HG02759 (cell line): ENCODE results near the gene SYNPO2.
"Not testable (repeated sequence)": the region's sequence is repeated elsewhere in the genome, so short reads cannot be mapped to it uniquely, and the experiment has no call there.

ENCODE experiments used
- ATAC-seq: cut with Tn5 transposase; IDR thresholded peaks from one replicate; pipeline ENCODE4 v1.9.1; 2021; ENCODE audit warnings: mild to moderate bottlenecking, moderate library complexity; ENCODE audit not compliant: unreplicated experiment

Gene SYNPO2

DNA sequence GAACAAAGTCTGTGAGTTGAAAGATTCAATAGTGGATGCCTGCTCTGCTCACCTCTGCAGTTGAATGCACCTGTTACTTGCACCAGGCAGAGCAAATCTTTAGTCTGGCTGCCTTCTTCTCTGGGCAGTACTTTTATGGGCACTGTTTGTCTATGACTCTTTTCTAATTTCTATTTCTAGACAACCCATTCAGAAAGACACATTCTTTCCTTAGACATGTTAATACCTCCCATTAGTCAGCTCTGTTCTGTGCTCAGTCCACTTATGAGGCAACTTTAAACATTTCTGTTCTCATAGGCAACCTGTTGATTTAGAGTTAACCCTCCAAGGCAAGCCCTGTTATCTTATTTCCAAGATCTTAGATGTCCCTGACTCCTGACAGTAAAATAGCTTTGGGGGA lies 108.9 kb downstream of the SYNPO2 start:
- no peak for ATAC-seq

DNA sequence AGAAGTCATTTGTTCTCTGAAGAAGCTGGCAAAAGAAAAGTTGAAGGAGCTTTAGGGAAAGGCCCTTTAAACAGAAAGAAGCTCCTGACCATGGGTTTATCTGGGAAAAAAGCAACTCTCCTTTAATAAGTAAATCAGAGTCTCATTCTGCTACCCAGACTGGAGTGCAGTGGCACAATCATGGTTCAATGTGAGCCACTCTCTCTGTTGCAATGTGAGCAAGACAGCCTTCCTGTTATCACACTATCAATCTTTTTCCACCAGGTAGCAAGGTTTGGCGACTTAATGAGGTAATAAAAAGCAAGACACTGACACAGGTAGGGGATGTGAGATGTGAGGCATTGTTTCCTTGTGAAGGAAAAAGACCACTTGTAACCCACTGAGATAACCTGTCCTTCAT lies 111.3 kb downstream of the SYNPO2 start:
- no peak for ATAC-seq

DNA sequence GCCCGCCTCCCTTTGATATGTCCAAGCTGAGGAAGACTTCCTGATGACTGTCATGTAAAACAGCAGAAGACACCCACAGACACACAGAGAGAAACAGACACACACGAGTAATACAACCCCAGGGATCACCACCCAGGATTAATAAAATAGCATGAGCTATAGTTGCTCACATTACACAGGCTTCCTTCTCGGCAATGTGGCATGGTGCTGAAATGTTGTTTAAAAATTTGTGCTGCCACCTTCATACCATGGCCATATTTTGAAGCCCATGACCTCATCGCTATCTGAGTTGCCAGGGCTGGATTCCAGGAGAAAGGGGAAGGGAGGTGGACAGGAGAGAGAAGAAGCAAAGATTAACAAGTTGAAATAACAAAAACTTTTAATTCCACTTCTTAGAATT lies 111.7 kb downstream of the SYNPO2 start:
- no peak for ATAC-seq

DNA sequence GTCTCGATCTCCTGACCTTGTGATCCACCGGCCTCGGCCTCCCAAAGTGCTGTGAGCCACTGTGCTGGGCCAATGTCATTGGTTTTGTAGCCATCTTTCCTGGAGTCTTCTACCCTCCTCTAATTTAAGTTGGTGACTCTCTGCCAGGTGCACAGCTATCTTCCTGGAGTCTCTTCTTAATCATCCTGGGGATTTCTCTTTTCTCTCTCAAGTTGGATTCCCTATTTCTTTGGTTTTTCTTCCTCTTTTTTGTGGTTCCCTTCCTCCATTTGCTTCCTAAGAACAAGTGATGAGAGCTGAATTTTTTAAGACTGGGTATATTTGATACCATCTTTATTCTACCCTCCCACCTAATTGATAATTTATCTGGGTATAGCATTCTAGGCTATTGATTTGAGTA lies 113.8 kb downstream of the SYNPO2 start:
- ATAC-seq, result no peak

DNA sequence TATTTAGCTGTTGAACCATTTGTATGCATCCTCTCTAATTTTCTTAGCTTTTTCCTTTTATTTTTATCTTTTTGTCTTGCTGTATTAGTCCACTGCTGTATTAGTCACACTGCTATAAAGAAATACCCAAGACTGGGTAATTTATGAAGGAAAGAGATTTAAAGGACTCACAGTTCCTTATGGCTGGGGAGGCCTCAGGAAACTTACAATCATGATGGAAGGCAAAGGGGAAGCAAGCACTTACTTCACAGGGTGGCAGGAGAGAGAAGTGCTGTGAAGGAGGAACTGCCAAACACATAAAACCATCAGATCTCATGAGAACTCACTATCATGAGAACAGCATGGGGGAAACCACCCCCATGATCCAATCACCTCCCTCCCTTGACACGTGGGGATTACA lies 114.3 kb downstream of the SYNPO2 start:
- not testable (repeated sequence) for ATAC-seq

DNA sequence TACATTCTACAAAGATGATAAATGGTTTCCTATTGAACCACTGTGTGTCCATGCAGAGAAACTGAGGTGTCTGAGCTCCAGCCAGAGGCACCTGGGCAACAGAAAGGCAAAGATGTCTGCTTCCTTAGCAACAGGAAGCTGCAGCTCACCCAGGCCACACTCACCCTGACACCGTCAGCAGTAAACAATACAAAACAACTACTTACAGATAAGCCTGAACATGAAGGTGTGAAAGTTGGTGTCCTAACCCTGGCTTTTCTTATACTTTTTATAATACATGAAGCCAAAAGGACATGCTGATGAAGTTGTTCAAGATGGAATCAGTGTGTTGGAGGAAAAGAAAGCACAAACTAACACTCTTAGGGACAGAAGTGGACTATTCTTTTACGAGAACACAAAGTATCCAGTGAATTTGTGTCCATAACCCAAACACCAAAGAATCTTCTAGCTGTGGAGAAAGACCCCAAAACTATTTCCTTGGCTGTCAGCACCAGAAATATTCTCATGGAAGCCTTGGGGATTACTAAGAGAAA lies 117.3 kb downstream of the SYNPO2 start:
- no peak for ATAC-seq

DNA sequence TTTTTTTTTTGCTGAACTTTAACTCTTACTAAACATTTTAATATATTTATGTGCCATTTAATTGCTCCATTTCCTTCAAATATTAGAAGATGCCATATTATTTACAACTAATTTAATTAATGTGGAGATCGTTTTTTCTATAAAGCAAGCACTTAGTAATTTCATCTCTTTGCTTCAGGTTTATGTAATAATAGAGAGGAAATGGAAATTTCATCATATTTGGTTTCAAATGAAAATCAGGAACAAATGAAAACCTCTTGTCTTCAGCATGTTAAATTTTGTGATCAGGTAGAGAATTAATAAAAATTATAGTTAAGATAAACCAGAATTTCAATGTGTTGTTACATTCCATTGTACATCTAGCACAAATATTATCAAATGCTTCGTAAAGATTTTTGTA lies 120.1 kb downstream of the SYNPO2 start:
- ATAC-seq, result no peak

DNA sequence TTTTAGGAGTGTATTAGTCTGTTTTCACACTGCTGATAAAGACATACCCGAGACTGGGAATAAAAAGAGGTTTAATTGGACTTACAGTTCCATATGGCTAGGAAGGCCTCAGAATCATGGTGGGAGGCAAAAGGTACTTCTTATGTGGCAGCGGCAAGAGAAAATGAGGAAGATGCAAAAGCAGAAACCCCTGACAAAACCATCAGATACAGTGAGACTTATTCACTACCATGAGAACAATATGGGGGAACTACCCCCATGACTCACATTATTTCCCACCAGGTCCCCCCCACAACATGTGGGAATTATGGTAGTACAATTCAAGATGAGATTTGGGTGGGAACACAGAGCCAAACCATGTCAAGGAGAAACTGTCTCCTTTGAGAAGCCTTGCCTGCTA lies 121.6 kb downstream of the SYNPO2 start:
- ATAC-seq, result not testable (repeated sequence)

DNA sequence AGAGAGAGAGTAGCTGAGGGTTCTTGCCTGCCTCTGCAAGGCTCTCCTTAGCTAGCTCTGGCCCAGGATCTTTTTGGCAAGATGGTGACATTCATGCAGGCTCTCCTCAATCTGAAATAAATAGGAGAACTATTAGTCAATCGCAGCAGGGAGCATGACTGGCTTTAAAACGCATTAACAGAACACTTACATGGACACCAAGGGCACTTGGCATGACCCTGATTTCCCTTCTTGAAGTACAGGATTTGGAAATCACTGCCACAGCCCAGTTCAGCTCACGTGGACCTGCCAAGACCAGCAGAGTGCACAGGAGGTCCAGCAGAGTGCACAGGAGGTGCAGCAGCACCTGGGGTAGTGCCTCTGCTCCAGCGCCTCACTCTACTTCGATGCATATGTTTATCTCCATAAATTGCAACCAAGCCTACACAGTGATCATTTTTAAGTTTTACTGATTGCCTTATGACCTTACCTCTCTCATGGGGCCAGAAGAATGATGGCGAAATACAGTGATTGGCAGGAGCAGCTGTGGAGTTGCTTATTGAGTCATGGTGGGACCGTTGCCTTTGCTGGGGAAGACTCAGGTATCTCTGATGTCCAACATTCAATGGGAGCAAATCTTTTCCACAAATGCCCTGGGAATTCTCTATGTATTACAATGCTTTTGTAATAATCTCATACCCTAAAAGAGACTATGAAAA lies 122.4 kb downstream of the SYNPO2 start:
- ATAC-seq, result no peak

DNA sequence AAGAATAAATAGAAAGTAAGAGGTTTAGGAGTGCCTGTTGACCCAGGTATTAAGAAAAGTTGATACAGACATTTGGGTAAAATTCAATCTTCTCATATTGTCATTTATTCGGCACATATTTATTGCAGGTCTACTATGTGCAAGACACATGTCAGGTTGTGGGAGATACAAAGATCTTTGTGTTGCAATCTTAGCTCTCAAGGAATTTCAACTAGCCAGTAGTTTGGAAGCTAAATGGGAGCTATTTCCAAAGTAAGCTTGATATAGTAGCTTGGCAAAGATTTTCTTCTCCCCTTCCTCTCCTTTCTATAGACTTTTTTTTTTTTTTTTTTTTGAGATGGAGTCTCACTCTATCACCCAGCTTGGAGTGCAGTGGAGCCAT lies 122.9 kb downstream of the SYNPO2 start:
- ATAC-seq, result no peak

DNA sequence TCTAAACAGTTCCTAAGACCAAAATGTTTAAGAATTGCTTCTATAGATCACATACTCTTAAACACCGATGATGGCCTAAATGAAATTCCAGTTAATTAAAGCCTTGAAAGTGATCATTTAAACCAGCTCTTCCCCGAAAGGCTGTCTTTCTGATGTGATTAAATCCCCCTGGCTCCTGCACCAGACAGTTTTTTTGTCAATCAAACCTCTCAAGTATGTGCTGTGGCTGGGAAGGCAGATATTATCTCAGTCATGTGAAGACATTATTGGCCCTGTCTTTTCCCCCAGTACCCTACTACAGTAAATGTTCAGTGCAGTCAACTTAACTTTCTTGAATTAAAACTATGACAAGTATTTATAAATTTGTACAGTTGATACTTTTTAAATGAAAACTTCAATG lies 126.0 kb downstream of the SYNPO2 start:
- no peak for ATAC-seq

DNA sequence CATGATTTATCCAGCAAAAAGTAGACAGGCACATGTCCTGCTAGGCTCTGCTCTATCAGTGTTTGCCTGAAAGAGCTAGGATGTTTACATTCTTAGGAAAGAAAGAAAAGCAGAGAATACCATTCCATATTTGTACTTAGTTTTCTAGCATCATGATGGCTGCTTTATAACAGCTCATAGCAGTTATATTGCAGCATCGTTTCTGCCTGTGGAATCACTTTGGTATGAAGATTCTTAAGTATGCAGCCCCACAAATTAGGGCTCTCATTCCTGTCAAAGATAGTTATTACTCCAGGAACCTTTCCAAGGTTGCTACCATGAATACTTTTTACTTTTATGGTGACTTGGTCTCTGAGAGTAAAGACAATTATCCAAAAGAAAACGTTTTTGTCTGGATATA lies 128.0 kb downstream of the SYNPO2 start:
- no peak for ATAC-seq

DNA sequence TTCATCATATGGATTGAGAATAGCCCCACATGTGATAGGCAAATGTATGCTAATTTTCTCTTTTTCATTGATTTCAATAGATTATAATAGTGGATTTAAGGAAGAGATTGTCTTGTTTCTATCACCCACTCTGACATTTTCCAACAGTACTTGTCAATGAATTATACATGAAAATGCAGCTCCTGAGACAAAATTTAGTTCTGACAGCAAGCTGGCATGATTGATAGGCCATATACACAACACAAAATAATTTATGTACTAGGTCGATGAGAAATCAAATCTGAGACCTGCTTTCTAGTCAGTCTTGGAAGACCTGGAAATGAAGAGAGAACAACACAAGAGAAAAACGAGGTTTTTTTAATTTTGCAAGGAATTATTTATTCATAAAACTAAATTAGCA lies 129.0 kb downstream of the SYNPO2 start:
- ATAC-seq, result no peak

DNA sequence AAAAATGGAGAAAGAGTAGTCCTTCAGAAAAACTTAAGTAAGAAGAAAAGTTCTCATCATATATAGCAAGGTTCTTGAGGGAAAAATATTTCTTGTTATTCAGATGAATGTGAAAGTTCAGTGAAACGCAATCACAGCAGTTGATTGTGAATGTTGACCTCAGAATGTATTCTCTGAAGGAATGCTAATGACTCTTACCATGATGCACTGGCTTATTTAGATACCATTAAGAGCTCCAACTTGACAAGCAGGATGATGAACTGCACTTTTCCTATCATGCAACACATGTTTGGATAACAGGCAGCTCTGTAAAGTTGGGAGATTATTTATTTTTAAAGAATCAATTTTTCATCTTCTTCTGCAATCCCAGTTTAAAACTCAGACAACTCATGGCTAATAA lies 131.5 kb downstream of the SYNPO2 start:
- no peak for ATAC-seq

DNA sequence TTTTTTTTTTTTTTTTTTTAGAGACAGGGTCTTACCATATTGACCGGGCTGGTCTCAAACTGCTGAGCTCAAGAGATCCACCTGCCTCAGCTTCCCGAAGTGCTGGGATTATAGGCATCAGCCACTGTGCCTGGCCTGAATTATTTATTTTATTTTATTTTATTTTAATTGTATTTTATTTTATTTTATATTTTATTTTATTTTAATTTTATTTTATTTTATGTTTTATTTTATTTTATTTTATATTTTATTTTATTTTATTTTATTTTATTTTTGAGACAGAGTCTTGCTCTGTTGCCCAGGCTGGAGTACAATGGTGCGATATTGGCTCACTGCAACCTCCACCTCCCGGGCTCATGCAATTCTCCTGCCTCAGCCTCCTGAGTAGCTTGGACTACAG lies 133.9 kb downstream of the SYNPO2 start:
- not testable (repeated sequence) for ATAC-seq

DNA sequence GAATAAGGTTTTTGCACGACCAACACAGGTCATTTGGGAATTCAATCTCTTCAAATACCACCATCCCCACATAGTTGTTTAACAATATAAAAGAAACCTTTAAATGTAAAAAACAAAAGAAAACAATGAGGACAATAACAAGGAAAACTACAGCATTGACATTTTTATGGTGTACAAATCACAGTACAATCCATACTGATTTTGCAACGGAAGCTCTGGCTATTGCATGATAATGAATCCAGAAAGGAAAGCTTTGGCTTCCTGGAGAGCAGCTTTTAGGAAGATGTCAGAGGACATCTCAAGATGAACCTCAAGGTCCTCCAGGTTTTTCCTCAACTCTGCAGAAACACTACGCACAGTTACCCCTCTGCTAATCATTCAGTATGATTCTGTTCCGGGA lies 135.4 kb downstream of the SYNPO2 start:
- ATAC-seq, result no peak

DNA sequence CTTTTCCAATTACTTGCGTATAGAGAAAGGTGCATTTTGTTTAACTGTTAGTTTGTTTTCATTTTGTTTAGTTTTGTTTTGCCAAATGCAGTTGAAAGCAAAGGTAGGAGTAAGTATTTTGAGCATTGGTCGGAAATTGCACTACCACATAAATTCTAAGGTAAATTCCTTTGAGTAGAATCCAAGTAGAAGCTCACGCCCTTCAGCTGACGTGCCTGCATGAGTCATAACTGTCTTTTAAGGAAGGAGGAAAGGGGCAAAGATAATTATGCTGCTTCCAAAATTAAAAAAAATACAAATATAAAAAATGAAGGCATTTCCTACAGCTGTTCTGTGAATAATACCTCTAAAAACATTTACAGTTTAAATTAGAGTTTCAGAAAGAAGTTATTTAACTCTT lies 136.8 kb downstream of the SYNPO2 start:
- ATAC-seq, result no peak

DNA sequence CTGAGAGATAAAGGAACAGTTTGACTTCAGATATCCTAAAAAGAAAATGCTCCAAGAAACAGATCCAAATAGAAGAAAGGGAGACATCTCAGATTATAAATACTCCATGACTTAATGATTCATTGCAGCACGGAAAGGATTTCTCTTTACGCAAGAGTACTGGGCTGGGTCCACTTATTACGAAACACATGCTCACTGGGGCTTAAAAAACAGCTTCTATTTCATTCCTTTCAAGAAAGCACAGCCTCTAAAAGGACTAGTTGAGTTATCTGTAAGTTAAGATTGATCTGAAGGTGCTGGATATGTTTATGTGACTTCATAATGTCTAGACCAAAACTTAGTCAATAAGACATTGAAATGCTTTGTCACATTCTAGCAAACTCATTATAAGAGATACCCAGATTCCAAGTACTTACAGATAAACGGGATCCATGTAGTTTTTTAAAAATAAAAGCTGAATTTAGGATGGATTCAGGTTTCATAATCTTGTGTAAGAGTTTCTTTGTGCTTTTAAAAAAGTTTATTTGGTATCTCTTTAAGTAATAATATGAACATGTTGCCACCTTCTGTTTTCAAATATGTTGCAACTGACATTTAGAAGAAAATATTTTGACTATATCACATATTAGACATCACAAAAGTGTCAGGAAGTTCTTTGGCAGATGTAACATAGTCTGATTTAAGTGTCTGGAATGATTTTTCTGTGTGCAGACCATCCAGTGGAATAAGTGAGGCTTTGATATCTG lies 137.4 kb downstream of the SYNPO2 start:
- ATAC-seq, result no peak

DNA sequence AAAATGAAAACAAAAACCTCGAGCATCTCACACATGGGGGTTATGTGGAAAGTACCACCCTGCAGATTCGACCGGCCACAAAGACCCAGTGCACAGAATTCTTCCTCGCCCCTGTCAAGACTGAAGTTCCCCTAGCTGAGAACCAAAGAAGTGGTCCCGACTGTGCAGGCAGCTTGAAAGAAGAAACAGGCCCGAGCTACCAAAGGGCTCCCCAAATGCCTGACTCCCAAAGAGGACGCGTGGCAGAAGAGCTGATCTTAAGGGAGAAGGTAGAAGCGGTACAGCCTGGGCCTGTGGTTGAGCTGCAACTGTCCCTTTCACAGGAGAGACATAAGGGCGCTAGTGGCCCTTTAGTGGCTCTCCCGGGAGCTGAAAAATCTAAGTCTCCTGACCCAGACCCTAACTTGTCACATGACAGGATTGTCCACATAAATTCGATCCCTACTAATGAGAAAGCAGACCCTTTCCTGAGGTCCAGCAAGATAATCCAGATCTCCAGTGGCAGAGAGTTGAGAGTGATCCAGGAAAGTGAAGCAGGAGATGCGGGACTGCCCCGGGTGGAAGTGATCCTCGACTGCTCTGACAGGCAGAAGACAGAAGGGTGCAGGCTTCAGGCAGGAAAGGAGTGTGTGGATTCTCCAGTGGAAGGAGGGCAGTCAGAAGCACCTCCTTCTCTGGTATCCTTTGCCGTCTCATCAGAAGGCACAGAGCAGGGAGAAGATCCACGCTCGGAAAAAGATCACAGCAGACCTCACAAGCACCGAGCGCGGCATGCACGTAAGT lies 138.2 kb downstream of the SYNPO2 start:
- no peak for ATAC-seq

DNA sequence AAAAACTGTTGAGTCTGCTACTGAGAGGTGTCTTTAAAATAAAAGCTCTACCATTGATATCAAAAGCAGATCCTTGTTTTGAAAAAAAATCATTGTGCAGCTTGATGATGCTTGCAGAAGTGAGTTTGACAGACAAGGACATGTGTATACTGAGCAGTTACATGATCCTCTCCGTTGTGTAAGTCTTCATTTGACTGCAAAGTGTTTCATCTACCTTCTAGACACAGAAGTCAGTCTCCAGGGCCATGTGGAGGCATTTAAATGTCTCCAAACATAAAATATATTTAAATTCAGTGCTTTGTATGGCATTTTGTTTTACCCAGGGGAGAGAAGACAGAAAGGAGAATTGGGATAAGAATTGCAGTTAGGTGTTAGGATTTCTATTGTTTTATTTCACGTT lies 139.2 kb downstream of the SYNPO2 start:
- ATAC-seq, result no peak

DNA sequence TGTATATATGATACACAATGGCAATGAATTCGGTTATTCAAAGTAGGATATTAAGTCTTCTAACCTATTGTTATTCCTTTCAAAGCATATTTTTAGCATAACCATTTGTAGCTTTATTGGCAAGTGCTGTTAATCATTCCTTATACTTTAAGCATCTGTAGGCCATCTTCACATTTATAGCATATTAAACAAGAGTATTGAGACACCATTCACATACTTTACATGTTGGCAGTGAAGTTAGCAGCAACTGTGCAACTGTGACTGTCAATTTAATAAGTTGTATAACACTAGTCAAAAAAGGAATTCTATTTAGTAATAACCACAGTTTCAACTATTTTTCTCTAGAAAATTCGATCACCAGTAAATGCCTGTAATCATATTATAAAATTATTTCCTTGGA lies 139.6 kb downstream of the SYNPO2 start:
- ATAC-seq, result no peak
